GM12878 (cell line): ENCODE results near the gene HBZ. TPM values are rescaled to one million over a fixed set of nuclear protein-coding genes. Genes with fewer than 3 reads are reported as not detected.

Experiments used
- ATAC-seq: fragments of 200-7000 bp; cut with Tn5 transposase; 3 replicates; pipeline ENCODE4 v1.9.1; 2020; ENCODE audit warnings: mild to moderate bottlenecking, moderate library complexity
- BruUV-seq: library from RNA; stranded (reverse); fragments of 400-500 nt; replicated peaks from 2 replicates; lab custom pipeline; 2021; lab: Mats Ljungman, UMichigan
- CTCF ChIA-PET: fragments of 300-600 bp; sonication (Branson Sonifier 250); formaldehyde crosslinking; extraction: SDS; loops from one replicate; lab custom pipeline; 2021; ENCODE audit warnings: inconsistent platforms; lab: Yijun Ruan, JAX
- POLR2A ChIA-PET: fragments of 350-600 bp; formaldehyde crosslinking; extraction: SDS; loops from one replicate; lab custom pipeline; 2021; ENCODE audit warnings: inconsistent platforms; lab: Charles Lee
- RAD21 ChIA-PET: fragments of 300-600 bp; sonication (Branson Sonifier 250); formaldehyde crosslinking; loops from one replicate; lab custom pipeline; 2023; ENCODE audit warnings: antibody characterized with exemption; ENCODE audit not compliant: unreplicated experiment; lab: Charles Lee
- SMC1A ChIA-PET: fragments of 300-600 bp; sonication (Branson Sonifier 250); formaldehyde crosslinking; loops from one replicate; lab custom pipeline; 2023; ENCODE audit not compliant: unreplicated experiment, uncharacterized antibody; lab: Charles Lee
- DNase-seq: peaks from one replicate; pipeline ENCODE4 v3.0.0-alpha.2; 2011; ENCODE audit warnings: low read depth, low spot score
- FAIRE-seq: peaks from 3 replicates; lab custom pipeline; 2011; peaks lifted over from hg19 to GRCh38; lab: Jason Lieb, UNC
- H2AFZ ChIP-seq: 2 replicates; pipeline ENCODE4 v1.6.0; 2011; ENCODE audit warnings: low read depth, low read length, control low read depth; ENCODE audit not compliant: control insufficient read depth
- H3K27ac ChIP-seq: 2 replicates; pipeline ENCODE4 v1.5.1; 2011; ENCODE audit warnings: control low read depth; ENCODE audit not compliant: control insufficient read depth, insufficient read depth
- H3K27me3 ChIP-seq, 2 experiments: replicated peaks in 1 of 2; 2 replicates each; pipeline versions ENCODE4 v1.6.0 to v1.6.1; 2011; ENCODE audit warnings: low read length in 1 of 2; ENCODE audit not compliant: control insufficient read depth in 2 of 2, insufficient read depth in 2 of 2
- H3K36me3 ChIP-seq, 2 experiments: 2 replicates each; pipeline ENCODE4 v1.5.1; 2011; ENCODE audit warnings: low read length in 1 of 2; ENCODE audit not compliant: control insufficient read depth in 2 of 2, insufficient read depth in 2 of 2
- H3K4me1 ChIP-seq: 2 replicates; pipeline ENCODE4 v1.6.1; 2011; ENCODE audit warnings: mild to moderate bottlenecking, low read length, moderate library complexity, mixed read lengths; ENCODE audit not compliant: control insufficient read depth, insufficient read depth
- H3K4me2 ChIP-seq: 2 replicates; pipeline ENCODE4 v1.6.0; 2011; ENCODE audit warnings: control low read depth; ENCODE audit not compliant: control insufficient read depth, insufficient read depth
- H3K4me3 ChIP-seq: fragments of 200-600 bp; sonication (generic); 2 replicates; pipeline ENCODE4 v1.5.1; 2016
- H3K79me2 ChIP-seq: 2 replicates; pipeline ENCODE4 v1.6.0; 2011; ENCODE audit warnings: low read length; ENCODE audit not compliant: control insufficient read depth, insufficient read depth
- H3K9ac ChIP-seq: 2 replicates; pipeline ENCODE4 v1.8.0; 2011; ENCODE audit warnings: low read length, control low read depth, mixed read lengths; ENCODE audit not compliant: control insufficient read depth, insufficient read depth
- H3K9me3 ChIP-seq: replicated peaks from 3 replicates; pipeline ENCODE4 v1.5.1; 2011; ENCODE audit warnings: mild to moderate bottlenecking, low read length; ENCODE audit not compliant: control insufficient read depth, insufficient read depth
- H4K20me1 ChIP-seq: 2 replicates; pipeline ENCODE4 v1.6.0; 2011; ENCODE audit not compliant: control insufficient read depth, insufficient read depth
- NFYA ChIP-seq: IDR thresholded peaks from 2 replicates; pipeline ENCODE4 v1.6.1; 2011; ENCODE audit warnings: low read depth, mild to moderate bottlenecking, low read length, improper control_type of control experiment, borderline replicate concordance
- RFX5 ChIP-seq: IDR thresholded peaks from 2 replicates; pipeline ENCODE4 v1.6.1; 2011; ENCODE audit warnings: low read depth, low read length, improper control_type of control experiment
- SPI1 ChIP-seq: IDR thresholded peaks from 2 replicates; pipeline ENCODE4 v1.6.1; 2011; ENCODE audit warnings: low read depth, mild to moderate bottlenecking, low read length, moderate library complexity, borderline replicate concordance; ENCODE audit not compliant: insufficient read depth
- WGBS: methylation state at CpG from one replicate; pipeline ENCODE4 v1.1.6; 2016; ENCODE audit warnings: low lambda C conversion rate; ENCODE audit not compliant: insufficient replicate concordance, insufficient coverage; ENCODE audit errors: missing lambda C conversion rate; 5-methylcytosine and 5-hydroxymethylcytosine counted together
- in situ Hi-C: fragments of 300-500 bp; cut with MboI; formaldehyde crosslinking; loops from 9 replicates; pipeline ENCODE4 v1.14.3; 2018; ENCODE audit warnings: mixed read lengths
- intact Hi-C: fragments of 100-400 bp; cut with micrococcal nuclease; formaldehyde crosslinking; loops from one replicate; pipeline ENCODE4 v1.14.2; 2022; ENCODE audit not compliant: unreplicated experiment
- polyA plus RNA-seq, 11 experiments: library from polyadenylated mRNA; depleted of rRNA in 4 of 11; unstranded in 6 of 11; stranded (reverse) in 5 of 11; fragments of >200 nt; fragmentation: Nextera tagmentation in 4 of 11; fragmentation: Illumina TruSeq in 1 of 11; extraction: Ambion mirVana in 4 of 11; extraction: Trizol in 1 of 11; gene quantifications; 1 replicate in 1 of 11; 2 replicates in 10 of 11; pipeline versions ENCODE4 v1.2.1 to v1.2.3, GENCODE V29; 2011 to 2016; ENCODE audit warnings: inconsistent platforms in 2 of 11, missing spikeins in 2 of 11, low read depth in 1 of 11
- total RNA-seq, 4 experiments: library from RNA; depleted of rRNA in 3 of 4; stranded (reverse); fragments of >200 nt in 3 of 4; fragmentation: Illumina TruSeq in 1 of 4; extraction: Trizol in 1 of 4; gene quantifications; 2 replicates each; pipeline versions ENCODE4 v1.2.1 to v1.2.3, GENCODE V29; 2013 to 2021
- TF ChIP-seq, protein P1 (sequence below): fragments of 450-650 bp; IDR thresholded peaks from 2 replicates; pipeline ENCODE4 v1.6.1; 2018; ENCODE audit warnings: mild to moderate bottlenecking, low read depth, moderate library complexity; ENCODE audit not compliant: partially characterized antibody

HBZ gene
- total and polyA plus RNA-seq, 10 of the 15 experiments (the other 5 are each of a cell fraction or from before 2014, with no cell fraction given) = 0.49 TPM; not detected in 9

DNA sequence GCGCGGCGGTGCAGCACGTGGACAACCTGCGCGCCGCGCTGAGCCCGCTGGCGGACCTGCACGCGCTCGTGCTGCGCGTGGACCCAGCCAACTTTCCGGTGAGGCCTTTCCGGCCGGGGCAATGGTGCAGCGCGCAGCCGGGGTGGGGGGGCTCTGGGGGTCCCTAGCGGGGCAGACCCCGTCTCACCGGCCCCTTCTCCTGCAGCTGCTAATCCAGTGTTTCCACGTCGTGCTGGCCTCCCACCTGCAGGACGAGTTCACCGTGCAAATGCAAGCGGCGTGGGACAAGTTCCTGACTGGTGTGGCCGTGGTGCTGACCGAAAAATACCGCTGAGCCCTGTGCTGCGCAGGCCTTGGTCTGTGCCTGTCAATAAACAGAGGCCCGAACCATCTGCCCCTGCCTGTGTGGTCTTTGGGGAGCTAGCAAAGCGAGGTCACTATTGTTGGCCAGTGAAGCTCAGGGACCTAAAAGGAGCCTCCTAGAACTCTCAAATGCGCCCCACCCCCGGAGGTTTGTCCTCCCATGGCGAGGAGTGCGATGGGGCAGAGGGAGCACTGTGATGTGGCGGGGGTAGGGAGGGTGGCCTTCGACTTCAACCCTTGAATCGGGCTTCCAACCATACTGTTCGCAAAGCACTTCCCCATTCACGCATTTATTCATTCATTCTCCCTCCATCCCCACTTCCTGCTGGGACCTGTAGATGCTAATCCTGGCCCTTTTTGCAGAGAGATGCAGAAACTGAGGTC, 14.1 kb downstream of the HBZ start:
- in situ Hi-C loops (no loop called here), intact Hi-C loops (no loop called here)
- ChIA-PET RAD21 (no interaction called here), POLR2A (no interaction called here), SMC1A (no interaction called here), CTCF (interaction anchor here (1.3 kb wide), 1 partner anchor 60 kb away, joined by 3 read pairs; no protein-coding TSS in a partner anchor)
- H3K79me2 ChIP-seq = no peaks in the 10 kb centered on the region
- H3K9ac ChIP-seq = no peak overlapping the region
- H3K36me3 ChIP-seq = no peaks in the 10 kb centered on the region
- no TSS peak for BruUV-seq
- H3K4me3 ChIP-seq = no peak overlapping the region
- FAIRE-seq = no peak
- ATAC-seq = no peak
- no peak overlapping the region for H2AFZ ChIP-seq
- H4K20me1 ChIP-seq = no peaks in the 10 kb centered on the region
- H3K27ac ChIP-seq = no peak overlapping the region
- no peak for DNase-seq
- 43% methylated on average over 39 of the region's 45 CpGs for WGBS
- TF ChIP-seq SPI1 (0 out of 2 replicates have a peak, but pooled peaks have one; percentile 11), NFYA (no peak)
- H3K27me3 ChIP-seq = peaks cover 9 to 24% of the 10 kb centered on the region in 2 experiments
- H3K4me1 ChIP-seq = peaks cover 3% of the 10 kb centered on the region; the same call in 1 of the 2 replicates
- no peaks in the 10 kb centered on the region for H3K9me3 ChIP-seq
- H3K4me2 ChIP-seq = no peak overlapping the region

DNA sequence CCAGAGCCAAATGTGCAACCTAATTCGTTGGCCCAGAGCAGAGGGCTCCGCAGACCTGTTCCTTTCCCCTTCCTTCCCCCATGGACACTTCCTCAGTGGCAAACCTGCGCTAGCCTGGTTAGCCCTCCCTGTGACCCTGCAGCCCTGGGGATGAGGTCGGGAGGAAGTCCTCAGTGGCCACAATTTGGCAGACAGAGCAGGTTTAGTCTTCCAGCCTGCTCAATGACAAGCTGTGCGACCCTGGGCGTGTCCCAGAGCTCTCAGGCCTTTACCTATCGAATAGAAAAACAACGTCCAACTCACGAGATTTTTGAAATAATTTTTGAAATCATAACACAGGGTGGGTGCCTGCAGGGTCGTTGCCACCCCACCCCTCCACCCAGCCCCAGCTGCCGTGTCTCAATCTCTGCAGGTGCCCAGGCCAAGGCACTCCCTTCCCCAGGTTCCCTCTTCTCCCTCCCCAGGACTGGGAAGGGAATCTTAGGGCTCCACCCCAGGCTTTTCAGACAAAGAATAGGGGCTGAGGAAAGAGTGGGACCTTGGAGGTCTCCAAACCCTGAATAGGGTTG, 14.8 kb downstream of the HBZ start:
- H3K27ac ChIP-seq = no peak overlapping the region
- SMC1A ChIA-PET = no interaction called here
- WGBS = 16% methylated on average over 11 of the region's 11 CpGs
- H3K4me2 ChIP-seq = no peak overlapping the region
- no peak overlapping the region for H3K9ac ChIP-seq
- ATAC-seq = no peak
- no peaks in the 10 kb centered on the region for H3K36me3 ChIP-seq
- TF ChIP-seq RFX5 = no peak
- TF ChIP-seq, protein P1, sequence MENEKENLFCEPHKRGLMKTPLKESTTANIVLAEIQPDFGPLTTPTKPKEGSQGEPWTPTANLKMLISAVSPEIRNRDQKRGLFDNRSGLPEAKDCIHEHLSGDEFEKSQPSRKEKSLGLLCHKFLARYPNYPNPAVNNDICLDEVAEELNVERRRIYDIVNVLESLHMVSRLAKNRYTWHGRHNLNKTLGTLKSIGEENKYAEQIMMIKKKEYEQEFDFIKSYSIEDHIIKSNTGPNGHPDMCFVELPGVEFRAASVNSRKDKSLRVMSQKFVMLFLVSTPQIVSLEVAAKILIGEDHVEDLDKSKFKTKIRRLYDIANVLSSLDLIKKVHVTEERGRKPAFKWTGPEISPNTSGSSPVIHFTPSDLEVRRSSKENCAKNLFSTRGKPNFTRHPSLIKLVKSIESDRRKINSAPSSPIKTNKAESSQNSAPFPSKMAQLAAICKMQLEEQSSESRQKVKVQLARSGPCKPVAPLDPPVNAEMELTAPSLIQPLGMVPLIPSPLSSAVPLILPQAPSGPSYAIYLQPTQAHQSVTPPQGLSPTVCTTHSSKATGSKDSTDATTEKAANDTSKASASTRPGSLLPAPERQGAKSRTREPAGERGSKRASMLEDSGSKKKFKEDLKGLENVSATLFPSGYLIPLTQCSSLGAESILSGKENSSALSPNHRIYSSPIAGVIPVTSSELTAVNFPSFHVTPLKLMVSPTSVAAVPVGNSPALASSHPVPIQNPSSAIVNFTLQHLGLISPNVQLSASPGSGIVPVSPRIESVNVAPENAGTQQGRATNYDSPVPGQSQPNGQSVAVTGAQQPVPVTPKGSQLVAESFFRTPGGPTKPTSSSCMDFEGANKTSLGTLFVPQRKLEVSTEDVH = no peak
- TF ChIP-seq, all 136 proteins: peak for 0
- DNase-seq = no peak
- no peaks in the 10 kb centered on the region for H4K20me1 ChIP-seq
- H3K9me3 ChIP-seq = no peaks in the 10 kb centered on the region
- H3K4me3 ChIP-seq = no peak overlapping the region
- peaks cover 9 to 24% of the 10 kb centered on the region in 2 experiments for H3K27me3 ChIP-seq
- POLR2A ChIA-PET = no interaction called here
- CTCF ChIA-PET = interaction anchor here (1.3 kb wide), 1 partner anchor 61 kb away, joined by 3 read pairs; no protein-coding TSS in a partner anchor
- H3K79me2 ChIP-seq = no peaks in the 10 kb centered on the region
- no peak overlapping the region for H2AFZ ChIP-seq
- intact Hi-C loops (no loop called here), in situ Hi-C loops (no loop called here)
- FAIRE-seq = no peak
- BruUV-seq = no TSS peak
- peaks cover 3% of the 10 kb centered on the region; the same call in 1 of the 2 replicates for H3K4me1 ChIP-seq
- RAD21 ChIA-PET = no interaction called here
